Keratinocyte (primary cell): ENCODE measurements around the gene ZNF830. TPM values are rescaled to one million over a fixed set of nuclear protein-coding genes. Genes with fewer than 3 reads are reported as not detected.

Experiments used
- DNase-seq: peaks from one replicate; pipeline ENCODE4 v3.0.0-alpha.2; 2011; ENCODE audit warnings: low read depth, missing footprints, low spot score
- FAIRE-seq: peaks from 2 replicates; lab custom pipeline; 2011; peaks lifted over from hg19 to GRCh38; lab: Jason Lieb, UNC
- H2AFZ ChIP-seq: 2 replicates; pipeline ENCODE4 v1.6.0; 2012; ENCODE audit warnings: low read length, control low read depth, inconsistent platforms; ENCODE audit not compliant: control insufficient read depth
- H3K27ac ChIP-seq: 2 replicates; pipeline ENCODE4 v1.5.1; 2011; ENCODE audit warnings: low read length; ENCODE audit not compliant: control insufficient read depth, insufficient read depth
- H3K27me3 ChIP-seq: 3 replicates; pipeline ENCODE4 v1.6.0; 2011; ENCODE audit warnings: low read length; ENCODE audit not compliant: control insufficient read depth, insufficient read depth; ENCODE audit errors: extremely low read depth
- H3K36me3 ChIP-seq, 2 experiments: 2 replicates in 1 of 2; 3 replicates in 1 of 2; pipeline ENCODE4 v1.5.1; 2011; ENCODE audit warnings: low read length in 2 of 2, mild to moderate bottlenecking in 1 of 2; ENCODE audit not compliant: control insufficient read depth in 2 of 2, insufficient read depth in 2 of 2; ENCODE audit errors: extremely low read depth in 1 of 2
- H3K4me1 ChIP-seq: 3 replicates; pipeline ENCODE4 v1.5.1; 2011; ENCODE audit warnings: low read length; ENCODE audit not compliant: control insufficient read depth, insufficient read depth; ENCODE audit errors: extremely low read depth
- H3K4me2 ChIP-seq: 3 replicates; pipeline ENCODE4 v1.6.0; 2011; ENCODE audit warnings: low read depth, low read length; ENCODE audit not compliant: control insufficient read depth, insufficient read depth; ENCODE audit errors: extremely low read depth
- H3K4me3 ChIP-seq, 3 experiments: fragments of 200-600 bp in 1 of 3; sonication (generic) in 1 of 3; 2 replicates in 2 of 3; 3 replicates in 1 of 3; pipeline ENCODE4 v1.5.1; 2011 to 2016; ENCODE audit warnings: low read length in 3 of 3, mild to moderate bottlenecking in 3 of 3, control low read depth in 2 of 3, inconsistent platforms in 1 of 3, low read depth in 1 of 3, mixed read lengths in 1 of 3, mixed run types in 1 of 3, moderate library complexity in 1 of 3; ENCODE audit not compliant: control insufficient read depth in 2 of 3, insufficient read depth in 2 of 3; ENCODE audit errors: extremely low read depth in 1 of 3
- H3K79me2 ChIP-seq: 2 replicates; pipeline ENCODE4 v1.6.0; 2012; ENCODE audit warnings: low read length; ENCODE audit not compliant: control insufficient read depth, insufficient read depth
- H3K9ac ChIP-seq: 3 replicates; pipeline ENCODE4 v1.6.0; 2011; ENCODE audit warnings: low read length; ENCODE audit not compliant: control insufficient read depth, insufficient read depth; ENCODE audit errors: extremely low read depth
- H3K9me1 ChIP-seq: 3 replicates; pipeline ENCODE4 v1.6.0; 2011; ENCODE audit warnings: low read length; ENCODE audit not compliant: control insufficient read depth, insufficient read depth; ENCODE audit errors: extremely low read depth
- H3K9me3 ChIP-seq: 2 replicates; pipeline ENCODE4 v1.5.1; 2012; ENCODE audit warnings: low read depth, low read length; ENCODE audit not compliant: control insufficient read depth
- H4K20me1 ChIP-seq: 3 replicates; pipeline ENCODE4 v1.6.0; 2011; ENCODE audit warnings: low read length; ENCODE audit not compliant: control insufficient read depth, insufficient read depth; ENCODE audit errors: extremely low read depth
- EZH2 ChIP-seq: IDR thresholded peaks from one replicate; pipeline ENCODE4 v1.6.1; 2012; ENCODE audit warnings: inconsistent platforms, mild to moderate bottlenecking, low read length, moderate library complexity
- dilution Hi-C: fragments of 300-500 bp; cut with MboI; formaldehyde crosslinking; loops from one replicate; pipeline ENCODE4 v1.7.0; 2020; ENCODE audit warnings: low sequenced_read_pairs; ENCODE audit not compliant: extremely low pct_ligation_motif_present
- polyA plus RNA-seq, 5 experiments: library from polyadenylated mRNA; depleted of rRNA in 3 of 5; stranded (reverse) in 3 of 5; stranded (forward) in 1 of 5; unstranded in 1 of 5; fragments of >200 nt; gene quantifications; 1 replicate in 1 of 5; 2 replicates in 3 of 5; 3 replicates in 1 of 5; pipeline versions ENCODE4 v1.2.1 to v1.2.3, GENCODE V29; 2011 to 2012; ENCODE audit warnings: missing spikeins in 2 of 5, low read depth in 1 of 5, low replicate concordance in 1 of 5
- TF ChIP-seq, protein P1 (sequence below), 3 experiments: IDR thresholded peaks in 1 of 3; conservative IDR thresholded peaks in 1 of 3; optimal IDR thresholded peaks in 1 of 3; 2 replicates in 2 of 3; 3 replicates in 1 of 3; pipeline versions ENCODE3 to v1.5.1; 2011; ENCODE audit warnings: low read length in 3 of 3, mild to moderate bottlenecking in 3 of 3, moderate library complexity in 2 of 3, control low read depth in 1 of 3, inconsistent platforms in 1 of 3; ENCODE audit not compliant: insufficient read depth in 2 of 3; ENCODE audit errors: extremely low read depth in 1 of 3

Gene ZNF830
- polyA plus RNA-seq, 1 donor (not counting 4 experiments of a cell fraction or from before 2014, with no cell fraction given): 10.3 TPM

DNA sequence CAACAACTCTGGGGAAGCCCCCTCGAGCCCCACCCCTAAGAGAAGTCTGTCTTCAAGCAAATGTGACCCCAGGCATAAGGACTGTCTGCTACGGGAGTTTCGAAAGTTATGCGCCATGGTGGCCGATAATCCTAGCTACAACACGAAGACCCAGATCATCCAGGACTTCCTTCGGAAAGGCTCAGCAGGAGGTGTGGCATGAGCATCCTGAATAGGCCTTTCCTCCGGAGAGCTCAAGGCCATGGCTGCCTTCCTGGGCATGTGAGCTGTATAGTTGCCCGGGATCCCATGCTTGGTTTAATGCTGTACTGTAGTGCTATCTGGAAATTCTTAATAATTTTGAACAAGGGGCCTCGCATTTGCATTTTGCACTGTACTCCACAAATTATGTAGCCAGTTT, 28.1 kb downstream of the ZNF830 start:
- Histone ChIP-seq H3K9me3 (no peaks in the 10 kb centered on the region), H3K9me1 (no peaks in the 10 kb centered on the region), H3K4me2 (no peak overlapping the region), H2AFZ (no peak overlapping the region), H3K27ac (no peak overlapping the region), H3K79me2 (no peaks in the 10 kb centered on the region), H3K4me1 (no peaks in the 10 kb centered on the region), H3K4me3 (no peak overlapping the region), H3K9ac (no peak overlapping the region), H3K27me3 (no peaks in the 10 kb centered on the region), H3K36me3 (peaks cover 23 to 25% of the 10 kb centered on the region in 2 experiments), H4K20me1 (no peaks in the 10 kb centered on the region)
- dilution Hi-C loops: no loop called here
- TF ChIP-seq, protein P1, sequence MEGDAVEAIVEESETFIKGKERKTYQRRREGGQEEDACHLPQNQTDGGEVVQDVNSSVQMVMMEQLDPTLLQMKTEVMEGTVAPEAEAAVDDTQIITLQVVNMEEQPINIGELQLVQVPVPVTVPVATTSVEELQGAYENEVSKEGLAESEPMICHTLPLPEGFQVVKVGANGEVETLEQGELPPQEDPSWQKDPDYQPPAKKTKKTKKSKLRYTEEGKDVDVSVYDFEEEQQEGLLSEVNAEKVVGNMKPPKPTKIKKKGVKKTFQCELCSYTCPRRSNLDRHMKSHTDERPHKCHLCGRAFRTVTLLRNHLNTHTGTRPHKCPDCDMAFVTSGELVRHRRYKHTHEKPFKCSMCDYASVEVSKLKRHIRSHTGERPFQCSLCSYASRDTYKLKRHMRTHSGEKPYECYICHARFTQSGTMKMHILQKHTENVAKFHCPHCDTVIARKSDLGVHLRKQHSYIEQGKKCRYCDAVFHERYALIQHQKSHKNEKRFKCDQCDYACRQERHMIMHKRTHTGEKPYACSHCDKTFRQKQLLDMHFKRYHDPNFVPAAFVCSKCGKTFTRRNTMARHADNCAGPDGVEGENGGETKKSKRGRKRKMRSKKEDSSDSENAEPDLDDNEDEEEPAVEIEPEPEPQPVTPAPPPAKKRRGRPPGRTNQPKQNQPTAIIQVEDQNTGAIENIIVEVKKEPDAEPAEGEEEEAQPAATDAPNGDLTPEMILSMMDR (optimal IDR thresholded peaks at IDR 0.05 in 1 of 3, IDR thresholded peaks at IDR 0.05 in 1 of 3, conservative IDR thresholded peaks at IDR 0.05 in 1 of 3; ENCODE audit: extremely low read depth in 1 of 3, insufficient read depth in 2 of 3, low read length in 3 of 3): no peak
- FAIRE-seq: no peak
- no peak for DNase-seq

DNA sequence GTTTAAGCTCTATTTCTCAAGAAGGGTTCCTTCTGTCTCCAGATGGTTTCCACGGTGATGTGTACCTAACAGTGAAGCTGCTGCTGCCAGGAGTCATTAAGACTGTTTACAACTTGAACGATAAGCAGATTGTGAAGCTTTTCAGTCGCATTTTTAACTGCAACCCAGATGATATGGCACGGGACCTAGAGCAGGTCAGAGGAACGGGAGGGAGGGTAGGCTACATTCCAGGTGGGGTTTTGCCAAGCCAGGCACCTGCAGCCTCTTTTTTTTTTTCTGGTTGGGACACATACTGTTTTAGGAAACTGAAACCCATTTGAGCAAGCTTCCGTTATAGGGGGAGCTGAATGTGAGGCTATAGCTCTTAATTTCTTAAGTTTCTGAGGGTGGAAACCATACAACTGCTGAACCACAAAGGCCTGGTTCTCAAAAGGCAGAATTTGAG, 29.6 kb downstream of the ZNF830 start:
- no peak for TF ChIP-seq EZH2
- TF ChIP-seq, protein P1 (optimal IDR thresholded peaks at IDR 0.05 in 1 of 3, IDR thresholded peaks at IDR 0.05 in 1 of 3, conservative IDR thresholded peaks at IDR 0.05 in 1 of 3; ENCODE audit: extremely low read depth in 1 of 3, insufficient read depth in 2 of 3, low read length in 3 of 3): no peak
- DNase-seq (no peak), FAIRE-seq (no peak)
- Histone ChIP-seq H3K9me3 (no peaks in the 10 kb centered on the region), H3K4me3 (no peak overlapping the region), H2AFZ (no peak overlapping the region), H3K27ac (no peak overlapping the region), H3K9ac (no peak overlapping the region), H4K20me1 (no peaks in the 10 kb centered on the region), H3K27me3 (no peaks in the 10 kb centered on the region), H3K9me1 (no peaks in the 10 kb centered on the region), H3K79me2 (no peaks in the 10 kb centered on the region), H3K4me1 (no peaks in the 10 kb centered on the region), H3K4me2 (no peak overlapping the region), H3K36me3 (peaks cover 24 to 27% of the 10 kb centered on the region in 2 experiments)
- dilution Hi-C loops: no loop called here
